ENCODE data around the gene MRPL40.
A peak's percentile ranks its signal among the peaks of the same experiment; 100 is the strongest.
"Not testable (repeated sequence)": the region's sequence is repeated elsewhere in the genome, so short reads cannot be mapped to it uniquely, and the experiment has no call there.

MRPL40 gene

GRCh38 chr22:19407649-19408606 is 24.4 kb upstream of the MRPL40 start:
- no peak for DNase-seq (ENCODE audit: low read depth)

DNA sequence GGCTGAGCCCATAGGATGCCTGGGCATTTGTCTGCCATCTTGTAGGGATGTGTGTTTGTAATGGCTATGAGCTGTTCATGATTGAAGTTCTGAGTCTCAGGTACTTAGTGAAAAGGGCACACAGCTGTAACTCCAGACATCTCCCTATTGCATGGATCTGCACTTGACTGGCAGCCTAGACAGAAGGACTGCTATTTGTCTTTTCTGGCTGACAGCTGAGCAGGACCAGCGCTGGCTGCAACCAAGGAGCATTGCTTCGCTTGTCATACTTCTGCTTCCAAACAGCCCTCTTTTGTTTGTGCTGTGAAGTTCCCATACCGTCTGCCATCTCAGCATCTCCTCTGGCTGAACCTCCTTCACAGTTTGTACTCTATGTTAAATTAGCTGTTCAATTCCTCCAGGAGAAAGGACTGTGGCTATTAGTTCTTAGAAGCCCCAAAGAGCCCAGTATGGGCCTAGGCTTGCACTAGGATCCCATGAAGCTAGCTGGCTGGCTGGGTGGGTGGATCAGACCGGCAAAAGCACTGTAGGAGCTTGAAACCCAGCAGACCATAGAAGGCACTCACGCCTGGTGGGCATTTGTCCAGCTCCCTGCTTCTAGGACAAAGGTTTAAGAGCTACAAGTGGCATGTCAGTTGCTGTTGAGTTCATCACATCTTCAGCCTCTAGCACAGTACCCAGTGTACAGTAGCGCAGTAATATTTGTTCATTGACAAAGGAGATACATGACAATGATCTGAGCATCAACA is 21.2 kb upstream of the MRPL40 start:
- no peak for DNase-seq (ENCODE audit: low read depth)

DNA sequence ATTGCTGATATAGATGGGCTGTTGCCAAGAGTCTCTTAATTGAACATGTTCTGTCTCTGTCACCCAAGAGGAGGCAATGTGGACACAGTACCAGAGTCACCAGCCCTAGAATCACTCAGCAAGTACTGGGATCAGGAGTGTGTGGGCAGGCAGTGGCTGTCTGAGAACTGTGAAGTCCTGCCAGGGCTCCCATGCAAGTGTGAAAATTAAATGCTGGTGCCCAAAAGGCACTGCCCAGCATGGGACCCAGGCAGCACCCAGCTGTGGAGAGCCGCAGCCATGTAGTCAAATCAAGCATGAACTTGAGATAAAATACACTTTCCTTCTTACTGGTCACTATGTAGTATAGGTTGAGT is 20.7 kb upstream of the MRPL40 start:
- DNase-seq (ENCODE audit: low read depth) = no peak

DNA sequence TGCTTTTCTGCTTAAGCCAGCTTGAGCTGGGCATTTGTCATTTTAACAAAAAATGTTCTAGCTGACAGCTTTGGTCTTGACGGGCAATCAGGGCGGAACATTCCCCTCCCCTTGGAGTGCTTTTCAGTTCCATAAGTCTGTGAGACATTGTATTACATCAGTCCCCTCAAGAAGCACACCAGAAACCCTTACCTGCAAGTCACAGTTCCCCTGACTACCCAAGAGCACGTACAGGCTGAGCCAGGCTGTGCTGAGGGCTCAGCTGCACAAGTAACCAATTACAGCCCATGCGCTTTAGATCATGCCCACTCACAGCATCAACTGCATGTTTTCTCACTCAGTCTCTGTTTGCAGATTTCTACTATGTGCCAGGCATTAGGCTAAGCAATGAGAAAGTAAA is 19.9 kb upstream of the MRPL40 start:
- no peak for DNase-seq (ENCODE audit: low read depth)

DNA sequence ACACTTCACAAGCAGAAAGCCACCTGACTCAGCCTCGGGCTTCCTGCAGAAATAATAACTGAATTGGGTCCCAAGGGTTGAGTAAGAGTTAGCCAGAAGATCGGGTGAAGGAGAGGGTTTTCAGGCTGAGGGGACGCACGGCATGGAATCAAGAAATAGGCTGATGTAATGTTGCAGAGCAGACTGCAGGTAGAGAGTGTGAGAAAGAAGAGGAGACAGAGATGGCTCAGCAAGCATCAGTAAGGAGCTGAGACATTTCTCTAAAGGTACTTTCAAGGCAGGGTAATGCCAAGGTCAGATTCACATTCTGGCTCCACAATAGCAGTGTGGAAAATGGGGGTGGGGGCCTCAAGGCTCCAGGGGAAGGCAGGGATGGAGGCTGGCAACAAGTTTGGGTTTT is 19.4 kb upstream of the MRPL40 start:
- DNase-seq (ENCODE audit: low read depth) = no peak

DNA sequence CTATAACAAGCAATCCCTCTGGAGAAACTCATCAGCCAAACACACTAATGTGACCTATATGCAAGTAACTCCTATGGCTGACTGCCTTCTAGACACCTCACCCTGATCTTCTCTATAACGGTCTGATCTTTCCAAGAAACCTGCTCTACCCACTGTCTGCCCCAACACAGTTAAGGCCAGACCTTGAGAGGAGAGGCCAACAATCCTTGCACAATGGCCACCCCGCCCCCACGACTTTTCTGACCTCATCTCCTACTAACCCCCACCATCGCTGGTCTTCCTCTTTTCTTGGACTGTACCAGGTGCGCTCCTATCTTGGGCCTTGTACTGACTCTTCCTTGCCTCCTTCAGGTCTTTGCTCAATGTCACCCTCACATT is 13.3 kb upstream of the MRPL40 start:
- DNase-seq (ENCODE audit: low read depth) = no peak

DNA sequence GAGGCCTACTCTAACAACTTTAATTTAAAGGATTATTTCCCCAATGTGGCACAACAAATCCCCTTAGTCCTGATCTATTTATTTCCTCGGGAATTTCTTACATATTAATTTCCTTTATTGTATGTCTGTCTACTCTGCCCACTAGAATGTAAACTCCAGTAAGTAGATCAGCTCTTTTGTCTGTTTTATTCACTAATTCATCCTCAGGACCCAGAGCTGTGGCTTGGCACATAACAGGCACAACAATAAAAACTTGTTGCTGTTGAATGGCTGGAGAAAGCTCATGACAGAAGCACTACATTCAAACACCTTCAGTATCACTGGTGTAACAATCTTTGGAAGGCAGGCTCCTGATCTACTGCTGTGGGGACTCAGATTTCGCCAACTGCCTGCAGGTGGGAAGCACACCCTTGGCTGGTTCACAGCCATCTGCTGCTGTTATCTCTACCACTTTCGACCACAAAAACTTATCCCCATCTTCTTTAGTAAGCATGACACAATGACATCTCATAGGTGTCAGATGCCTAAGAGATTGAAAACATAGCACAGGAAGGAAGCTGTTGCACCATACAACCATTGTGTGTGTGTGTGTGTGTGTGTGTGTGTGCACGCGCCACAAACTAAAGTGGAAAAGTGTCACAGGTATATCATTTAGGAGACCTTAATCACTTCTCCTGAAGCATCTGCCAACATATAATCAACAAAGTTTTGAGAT is 12.7 kb upstream of the MRPL40 start:
- DNase-seq (ENCODE audit: low read depth) = no peak

DNA sequence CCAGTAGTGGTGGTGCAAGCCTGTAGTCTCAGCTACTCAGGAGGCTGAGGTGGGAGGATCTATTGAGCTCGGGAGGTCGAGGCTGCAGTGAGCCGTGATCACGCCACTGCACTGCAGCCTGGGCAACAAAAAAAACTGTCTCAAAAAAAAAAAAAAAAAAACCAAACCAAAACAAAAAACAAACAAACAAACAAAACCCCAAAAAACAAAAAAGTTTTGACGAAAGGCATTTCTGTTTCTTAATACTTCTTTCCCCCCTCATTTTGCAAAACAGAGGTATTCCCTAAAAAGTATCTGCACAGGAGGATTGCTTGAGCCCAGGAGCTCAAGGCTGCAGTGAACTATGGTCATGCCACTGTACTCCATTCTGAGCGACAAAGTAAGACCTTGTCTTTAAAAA is 12.0 kb upstream of the MRPL40 start:
- DNase-seq (ENCODE audit: low read depth) = no peak

DNA sequence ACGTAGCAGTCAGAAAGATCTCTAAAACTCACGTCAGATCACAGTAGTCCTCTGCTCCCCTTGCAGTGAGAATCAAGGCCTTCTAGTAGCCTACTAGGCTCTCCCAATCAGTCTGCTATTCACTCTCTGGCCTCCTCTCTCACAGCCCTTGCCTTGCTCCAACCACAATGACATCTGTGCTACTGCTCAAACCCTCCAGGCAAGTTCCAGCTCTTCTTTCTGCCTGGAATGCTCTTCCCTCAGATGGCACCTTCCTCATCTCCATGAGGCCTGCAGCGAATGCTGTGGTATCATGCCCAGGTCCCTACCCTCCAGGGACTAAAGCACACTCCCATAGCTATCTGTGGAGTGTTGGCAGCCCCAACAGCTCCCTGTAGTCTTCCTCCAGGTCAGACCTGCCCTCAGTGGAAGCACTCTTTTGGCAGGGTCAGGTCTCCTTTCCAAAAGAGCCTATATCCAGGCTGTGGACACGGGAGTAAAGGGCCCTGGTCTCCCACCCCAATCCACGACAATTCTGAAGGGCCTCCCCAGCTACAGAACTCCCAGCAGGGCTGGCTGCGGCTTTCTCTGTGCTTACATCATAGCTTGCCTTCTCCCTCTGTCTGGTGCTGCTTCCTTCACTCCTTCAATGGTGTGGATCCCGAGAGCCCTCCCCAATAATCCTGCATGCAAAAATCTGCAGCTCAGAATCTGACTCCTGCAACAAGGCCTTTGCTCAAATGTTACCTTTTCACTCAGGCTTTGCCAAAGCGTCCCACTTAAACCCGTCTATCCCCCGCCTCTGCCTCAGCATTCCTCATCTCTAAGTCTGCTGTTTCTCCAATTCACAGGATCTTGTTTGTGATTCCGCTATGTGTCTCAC is 9.7 kb upstream of the MRPL40 start:
- DNase-seq (ENCODE audit: low read depth) = no peak

DNA sequence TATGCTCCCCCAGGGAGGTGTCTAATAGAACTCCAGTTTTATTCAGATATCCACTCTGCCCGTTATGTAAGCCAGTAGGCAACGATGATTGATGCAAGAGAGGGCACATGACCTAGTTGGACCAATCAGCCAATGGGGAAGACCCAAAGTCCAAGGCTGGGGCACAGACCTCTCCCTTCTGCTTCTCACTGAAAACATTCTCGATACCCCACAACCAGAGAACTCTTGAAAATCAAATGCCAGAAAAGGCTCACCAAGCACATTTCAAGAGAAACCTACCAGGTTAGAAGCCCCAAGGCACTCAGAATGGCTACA is 8.2 kb upstream of the MRPL40 start:
- no peak for DNase-seq (ENCODE audit: low read depth)

- DNase-seq (ENCODE audit: low read depth) = no peak
These were observed 2.1 kb upstream of the MRPL40 start for GRCh38 chr22:19429950-19430889.

- DNase-seq (ENCODE audit: low read depth) = no peak
These were observed 1.3 kb upstream of the MRPL40 start for GRCh38 chr22:19430890-19431541.

DNA sequence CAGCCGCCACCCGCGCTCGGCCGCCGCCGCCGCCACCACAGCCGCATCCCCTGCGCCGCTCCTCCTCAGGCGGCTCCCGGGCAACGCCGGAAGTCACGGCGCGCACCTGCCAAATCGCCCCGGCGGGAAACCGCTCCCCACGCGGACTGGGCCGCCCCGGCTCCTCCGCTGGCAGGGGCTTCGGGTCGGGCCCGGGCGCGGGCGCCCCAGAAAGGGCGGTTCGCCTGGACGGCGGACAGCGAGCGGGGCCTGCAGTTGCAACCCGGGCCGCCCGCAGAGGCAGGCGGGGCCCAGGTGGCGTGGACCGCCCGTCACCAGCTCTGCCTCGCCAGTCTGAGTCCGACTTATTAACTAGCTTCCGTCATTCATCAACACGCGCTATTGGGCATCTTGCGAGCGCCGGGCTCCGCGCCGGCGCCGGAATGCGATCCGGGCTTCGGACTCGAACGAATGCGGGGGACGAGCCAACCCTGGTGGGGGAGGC is 654 bp upstream of the MRPL40 start, which contains the start of gene HIRA:
Gene HIRA (minus strand): TSS at position 85 of the 484 bp plus-strand sequence. CDS start 257 bp downstream, outside the sequence.
- peak; percentile 82 for DNase-seq (ENCODE audit: low read depth)

GRCh38 chr22:19434401-19434800 is 2.1 kb downstream of the MRPL40 start:
- DNase-seq (ENCODE audit: low read depth) = no peak

DNA sequence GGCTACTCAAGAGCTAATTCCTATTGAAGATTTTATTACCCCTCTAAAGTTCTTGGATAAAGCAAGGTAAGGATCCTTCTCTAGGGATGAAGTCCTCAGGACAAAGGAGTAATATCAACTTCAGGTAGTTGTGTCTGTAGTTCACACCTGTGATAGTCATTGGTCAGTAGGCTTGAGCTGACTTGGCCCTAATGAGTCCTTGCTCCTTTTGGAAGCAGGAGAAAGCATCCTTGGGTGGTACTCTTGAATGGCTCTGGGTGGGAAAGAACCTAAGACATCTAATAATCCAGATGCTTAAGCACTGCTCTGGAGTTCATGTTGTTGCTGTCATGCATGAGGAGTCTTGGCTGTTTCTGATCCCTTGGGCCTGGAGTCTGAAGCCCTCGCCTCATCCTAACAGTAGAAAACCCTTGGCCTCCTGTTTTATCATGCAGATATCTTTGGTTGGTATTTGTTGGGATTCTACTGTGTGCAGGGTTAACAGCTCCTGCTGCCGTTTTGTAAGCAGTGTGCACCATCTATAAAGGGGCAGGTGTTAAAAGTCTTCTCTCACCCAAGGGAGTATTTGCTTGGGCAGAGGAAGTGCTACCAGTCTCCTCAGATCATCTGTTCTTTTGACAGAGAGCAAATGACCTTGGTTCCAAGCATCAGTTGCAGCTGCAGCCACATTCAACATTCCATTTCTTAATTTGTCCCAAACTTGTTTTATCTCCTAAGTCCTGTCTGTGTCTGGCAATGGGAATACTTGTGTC is 2.7 kb downstream of the MRPL40 start:
- DNase-seq (ENCODE audit: low read depth) = no peak

- DNase-seq (ENCODE audit: low read depth) = not testable (repeated sequence)
These were observed 4.3 kb downstream of the MRPL40 start for GRCh38 chr22:19436444-19437161.

DNA sequence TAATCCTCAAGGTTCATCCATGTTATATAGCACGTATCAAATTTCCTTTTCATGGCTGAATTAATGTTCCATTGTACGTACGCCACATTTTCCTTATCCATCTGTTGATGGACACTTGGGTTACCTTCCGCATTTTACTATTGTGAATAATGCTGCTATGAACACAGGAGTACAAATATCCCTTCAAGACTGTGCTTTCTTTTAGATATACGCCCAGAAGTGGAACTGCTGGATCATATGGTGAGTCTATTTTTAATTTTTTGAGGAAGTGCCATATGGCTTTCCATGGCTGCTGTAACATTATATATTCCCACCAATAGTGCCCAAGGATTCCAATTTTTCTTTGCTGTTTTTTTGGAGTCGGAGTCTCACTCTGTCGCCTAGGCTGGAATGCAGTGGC is 6.0 kb downstream of the MRPL40 start:
- no peak for DNase-seq (ENCODE audit: low read depth)

- no peak for DNase-seq (ENCODE audit: low read depth)
These were observed 8.3 kb downstream of the MRPL40 start for GRCh38 chr22:19440411-19441195.
